Stimulated activated CD4-positive, alpha-beta T cell treated with anti-CD3 and anti-CD28 coated beads, Interleukin-1b, Interleukin-23, amount 100 ng/mL, for 1 hour (primary cell): ENCODE data around the gene PDCD1.
A peak's percentile ranks its signal among the peaks of the same experiment; 100 is the strongest.
"Not testable (repeated sequence)": the region's sequence is repeated elsewhere in the genome, so short reads cannot be mapped to it uniquely, and the experiment has no call there.

Experiments
- DNase-seq, 2 donors: peaks; one replicate each; pipeline ENCODE4 v3.0.0-alpha.2; 2020; ENCODE audit warnings: low read depth in 2 of 2

PDCD1 gene

DNA sequence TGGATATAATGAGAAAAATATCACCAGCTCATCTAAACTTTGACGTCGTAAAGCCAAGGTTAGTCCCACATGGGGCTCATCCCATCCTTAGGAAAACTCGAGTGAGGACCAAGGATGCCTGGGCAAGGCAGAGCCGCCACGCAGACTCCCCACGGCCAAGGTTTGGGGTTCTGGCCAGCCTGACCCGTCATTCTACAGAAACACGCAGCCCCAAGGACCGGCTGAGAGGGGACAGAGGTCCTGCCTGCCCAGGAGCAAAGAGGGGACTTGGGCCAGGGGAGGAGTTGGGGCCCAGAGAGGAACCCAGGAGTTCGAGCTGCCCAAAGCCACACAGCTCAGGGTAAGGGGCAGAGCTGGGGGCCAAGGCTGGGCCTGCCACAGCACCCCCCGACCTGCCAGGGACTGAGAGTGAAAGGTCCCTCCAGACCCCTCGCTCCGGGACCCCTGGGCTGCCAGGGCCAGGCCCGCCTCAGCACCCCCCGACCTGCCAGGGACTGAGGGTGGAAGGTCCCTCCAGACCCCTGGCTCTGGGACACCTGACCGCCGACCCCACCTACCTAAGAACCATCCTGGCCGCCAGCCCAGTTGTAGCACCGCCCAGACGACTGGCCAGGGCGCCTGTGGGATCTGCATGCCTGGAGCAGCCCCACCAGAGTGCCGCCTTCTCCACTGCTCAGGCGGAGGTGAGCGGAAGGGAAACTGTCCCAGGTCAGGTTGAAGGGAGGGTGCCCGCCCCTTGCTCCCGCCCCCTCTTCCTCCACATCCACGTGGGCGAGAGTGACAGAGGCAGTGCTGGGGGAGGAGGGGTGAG, at the start of gene PDCD1:
PDCD1 (minus strand) TSS at position 689 of the 811 bp plus-strand sequence; CDS start at position 633, 56 bp downstream.
- peak in 1 of 2 donors; percentile 54 for DNase-seq

DNA sequence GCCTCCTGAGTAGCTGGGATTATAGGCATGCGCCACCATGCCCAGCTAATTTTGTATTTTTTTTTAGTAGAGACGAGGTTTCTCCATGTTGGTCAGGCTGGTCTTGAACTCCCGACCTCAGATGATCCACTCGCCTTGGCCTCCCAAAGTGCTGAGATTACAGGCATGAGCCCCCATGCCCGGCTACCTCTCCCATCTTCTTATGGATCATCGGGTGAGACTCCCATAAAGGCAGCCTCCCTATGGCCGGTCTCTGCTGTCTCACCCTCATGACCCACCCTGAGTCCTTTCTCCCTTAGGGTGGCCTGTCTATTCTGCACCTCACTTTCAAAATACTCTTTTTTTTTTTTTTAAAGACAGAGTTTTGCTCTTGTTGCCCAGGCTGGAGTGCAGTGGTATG, 49.1 kb upstream of the PDCD1 start:
- DNase-seq, result not testable (repeated sequence)

DNA sequence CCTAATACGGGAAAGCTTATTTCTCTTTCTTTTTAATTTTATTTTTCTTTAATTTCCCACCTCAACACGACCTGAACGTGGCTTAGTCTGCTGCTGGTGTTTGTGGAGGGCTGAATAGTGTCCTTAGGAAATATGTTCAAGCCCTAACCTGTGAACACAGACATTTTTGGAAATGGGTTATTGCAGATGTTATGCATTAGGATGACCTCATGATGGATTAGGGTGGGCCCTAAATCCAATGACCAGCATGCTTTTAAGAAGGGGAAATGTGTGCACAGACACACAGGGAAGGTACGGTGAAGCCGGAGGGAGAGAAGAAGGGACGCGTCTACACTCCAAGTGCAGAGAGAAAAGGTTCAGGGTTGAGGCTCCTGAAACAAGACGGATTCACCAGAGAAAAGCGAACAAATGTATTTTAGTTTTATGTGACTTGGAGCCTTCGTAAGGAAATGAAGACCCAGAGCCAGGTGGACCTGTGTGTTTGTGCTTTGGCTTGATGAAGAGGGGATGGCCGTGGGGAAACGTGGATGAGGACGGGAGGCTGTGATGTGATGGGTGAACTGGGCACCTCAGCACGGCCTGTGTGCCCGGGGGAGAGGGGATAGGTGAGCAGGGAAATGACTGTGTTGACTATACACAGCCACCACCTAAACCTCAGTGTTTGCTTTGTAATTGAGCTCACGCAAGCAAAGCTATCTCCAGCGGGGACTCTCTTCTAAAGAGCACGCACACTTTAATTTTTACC, 48.3 kb upstream of the PDCD1 start:
- no peak for DNase-seq

DNA sequence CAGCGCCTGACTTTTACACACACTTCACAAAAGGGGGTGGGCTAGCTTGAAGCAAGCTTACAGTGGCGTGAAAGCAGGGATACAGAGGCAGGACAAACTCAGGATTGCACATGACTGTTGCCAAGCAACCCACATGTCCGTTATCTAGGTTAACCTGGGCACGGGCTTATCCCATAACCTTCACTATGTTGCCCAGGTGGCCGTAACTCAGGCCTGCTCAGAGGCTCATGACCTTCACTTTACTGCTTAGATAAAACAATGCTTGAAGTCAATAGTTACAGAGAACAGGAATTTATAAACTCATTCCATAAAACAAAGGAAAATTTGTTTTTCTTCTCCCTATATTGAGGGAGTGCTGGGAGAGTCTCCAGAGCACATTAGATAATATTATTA, 47.7 kb upstream of the PDCD1 start:
- not testable (repeated sequence) for DNase-seq

DNA sequence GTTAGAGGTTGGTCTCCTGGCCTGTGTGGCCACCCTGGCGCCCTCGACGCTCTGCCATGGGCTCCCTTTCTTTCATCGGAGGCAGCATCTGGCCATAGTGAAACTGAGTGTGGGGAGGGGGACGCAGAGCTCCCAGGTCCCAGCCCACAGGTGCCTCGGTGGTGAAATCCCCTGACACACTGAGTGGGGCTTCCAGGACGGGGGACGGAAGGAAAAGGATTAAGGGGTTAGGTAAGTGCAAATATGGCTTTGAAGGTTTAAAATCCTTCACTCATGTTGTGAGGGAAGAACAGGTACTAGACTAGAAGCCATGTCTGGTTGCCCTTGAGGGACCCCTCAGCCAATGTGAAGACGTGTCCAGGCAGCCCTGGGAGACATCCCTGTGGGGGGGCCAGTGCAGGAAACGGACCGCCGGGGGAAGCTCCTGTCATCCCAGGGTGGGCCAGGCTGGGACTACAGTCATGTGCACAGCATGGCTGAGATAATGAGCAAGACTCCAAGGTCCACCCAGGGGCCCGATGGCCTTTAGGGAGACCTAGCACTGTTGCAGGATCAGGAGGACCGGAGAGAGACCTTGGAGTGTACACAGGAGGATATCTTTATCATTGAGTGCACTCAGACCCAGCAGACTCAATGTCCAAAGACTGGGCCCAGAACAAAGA, 47.2 kb upstream of the PDCD1 start:
- no peak for DNase-seq

GRCh38 chr2:241904791-241905710, 46.4 kb upstream of the PDCD1 start:
- DNase-seq, result no peak

DNA sequence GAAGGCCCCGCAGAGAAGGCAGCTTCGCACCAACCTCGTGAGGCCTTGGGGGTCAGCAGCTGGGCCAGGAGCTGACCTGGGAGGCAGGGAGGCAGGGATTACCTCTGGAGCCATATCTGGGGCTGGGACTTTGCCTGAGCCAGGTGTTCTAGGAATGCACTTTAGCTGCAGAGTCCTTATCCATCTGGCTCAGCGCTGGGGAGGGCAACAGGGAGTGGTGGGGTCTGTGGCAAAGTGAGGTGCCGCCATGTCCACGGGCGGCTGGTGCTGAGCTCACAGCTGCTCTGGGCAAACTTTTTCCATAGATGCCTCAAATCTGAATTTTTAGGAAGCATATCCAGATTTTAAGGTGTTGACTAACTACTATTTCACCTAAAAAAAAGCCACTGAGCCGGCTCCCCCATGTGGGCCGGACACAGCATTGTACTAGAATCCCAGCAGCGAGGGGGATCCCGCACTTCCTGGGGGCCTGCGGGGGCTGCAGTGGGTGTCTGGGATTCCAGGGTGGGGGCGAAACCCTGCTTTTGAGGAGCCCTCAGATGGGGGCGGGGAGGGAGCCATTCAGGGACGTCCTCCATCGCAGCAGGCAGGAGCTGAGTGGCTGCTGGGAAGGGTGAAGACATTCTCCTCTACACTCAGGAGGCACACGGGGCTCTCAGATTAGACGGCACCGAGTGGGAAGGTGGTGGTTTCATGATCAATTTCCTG, 45.5 kb upstream of the PDCD1 start:
- no peak for DNase-seq

GRCh38 chr2:241903121-241904010, 44.7 kb upstream of the PDCD1 start:
- DNase-seq, result no peak

GRCh38 chr2:241902357-241902991, 43.8 kb upstream of the PDCD1 start:
- DNase-seq, result no peak

GRCh38 chr2:241901500-241902351, 43.0 kb upstream of the PDCD1 start:
- DNase-seq, result no peak

GRCh38 chr2:241901018-241901380, 42.3 kb upstream of the PDCD1 start:
- DNase-seq, result no peak

GRCh38 chr2:241900251-241901017, 41.7 kb upstream of the PDCD1 start:
- no peak for DNase-seq

- no peak for DNase-seq
Observed at GRCh38 chr2:241898463-241899270, 40.0 kb upstream of the PDCD1 start.

DNA sequence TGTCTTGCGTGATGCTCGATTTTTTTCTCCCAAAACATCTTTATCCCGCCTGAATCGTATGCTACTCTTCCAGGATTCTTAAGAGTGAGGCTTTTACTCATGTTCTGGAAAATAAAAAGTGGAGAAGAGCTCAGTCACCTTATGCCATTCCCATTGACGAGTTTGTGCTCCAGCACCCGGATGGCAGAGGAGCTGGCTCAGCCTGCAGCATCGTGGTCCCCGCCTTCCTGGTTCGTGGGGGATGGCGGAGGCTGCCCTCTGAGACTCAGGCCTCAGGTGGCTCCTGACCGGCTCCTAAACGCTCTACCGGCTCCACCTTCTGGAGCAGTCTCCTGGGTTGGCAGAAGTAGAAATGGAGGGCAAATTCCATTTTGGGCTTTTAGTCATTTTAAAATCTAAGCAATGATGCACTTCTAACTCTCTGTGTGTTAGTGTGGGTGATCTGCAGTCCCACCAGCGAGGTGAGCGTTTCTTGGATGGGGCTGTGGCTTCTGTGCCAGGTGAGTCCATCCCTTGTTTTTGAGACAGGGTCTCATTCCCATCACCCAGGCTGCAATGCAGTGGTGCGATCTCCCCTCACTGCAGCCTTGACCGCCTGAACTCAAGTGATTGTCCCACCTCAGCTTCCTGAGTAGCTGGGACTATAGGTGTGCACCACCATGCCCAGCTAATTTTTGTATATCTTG, 38.7 kb upstream of the PDCD1 start:
- no peak for DNase-seq

DNA sequence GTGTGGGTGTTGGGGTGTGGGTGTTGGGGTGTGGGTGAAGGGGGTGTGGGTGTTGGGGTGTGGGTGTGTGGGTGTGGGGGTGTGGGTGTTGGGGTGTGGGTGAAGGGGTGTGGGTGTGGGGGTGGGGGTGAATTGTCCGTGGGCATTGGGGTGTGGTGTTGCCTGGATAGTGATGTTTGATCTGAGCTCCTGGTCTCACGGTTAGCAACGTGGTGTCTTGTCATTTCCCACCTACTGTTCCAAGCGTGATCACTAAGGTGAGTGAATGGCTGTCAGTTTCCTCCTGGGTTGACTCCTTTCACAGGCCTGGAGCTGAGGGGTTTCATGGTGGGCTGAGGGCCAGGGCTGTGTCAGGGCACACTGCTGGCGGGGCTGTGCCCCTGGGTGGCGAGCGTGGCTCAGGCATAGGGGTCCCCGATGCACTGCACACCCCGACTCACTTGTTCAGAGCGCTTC, 38.1 kb upstream of the PDCD1 start:
- DNase-seq, result no peak
